ENCODE data around the gene SEC14L5. TPM values are rescaled to one million over a fixed set of nuclear protein-coding genes. Genes with fewer than 3 reads are reported as not detected.
"Not testable (repeated sequence)": the region's sequence is repeated elsewhere in the genome, so short reads cannot be mapped to it uniquely, and the experiment has no call there.

SEC14L5 gene
- total RNA-seq, 1 experiment from 2014 or later: 0.27 TPM

GRCh38 chr16:4962716-4963115, 4.6 kb downstream of the SEC14L5 start:
- H3K79me2 ChIP-seq (ENCODE audit: insufficient read depth, low read length): no peaks in the 10 kb centered on the region
- no peak overlapping the region for H2AFZ ChIP-seq (ENCODE audit: low read depth, low read length, poor library complexity, severe bottlenecking)
- CTCF ChIA-PET: no interaction called here
- intact Hi-C loops (cut with micrococcal nuclease): no loop called here
- RAD21 ChIA-PET (ENCODE audit: low non-redundant PET in 1 of 2, low total read pairs in 2 of 2, uncharacterized antibody in 2 of 2, unreplicated experiment in 2 of 2): no interaction called here
- no peaks in the 10 kb centered on the region for H3K9me3 ChIP-seq (ENCODE audit: control insufficient read depth in 1 of 2, insufficient read depth in 1 of 2, low read depth in 1 of 2, low read length in 2 of 2)
- H3K9ac ChIP-seq (ENCODE audit: low read length): no peak overlapping the region
- no peaks in the 10 kb centered on the region for H3K9me2 ChIP-seq (ENCODE audit: insufficient read depth)
- H3K4me3 ChIP-seq (replicated peaks in 1 of 2; ENCODE audit: low read depth in 1 of 2, low read length in 2 of 2): no peak overlapping the region
- H3K4me2 ChIP-seq (ENCODE audit: low read length): no peak overlapping the region
- no peaks in the 10 kb centered on the region for H3K36me3 ChIP-seq (ENCODE audit: control insufficient read depth in 1 of 2, insufficient read depth in 2 of 2, low read length in 2 of 2)
- peaks cover 9% of the 10 kb centered on the region; the same call in 1 of the 2 replicates for H3K27me3 ChIP-seq (ENCODE audit: insufficient read depth, low read length)
- peaks cover 5 to 7% of the 10 kb centered on the region in 2 experiments; a peak in 2 of 4 replicates for H3K4me1 ChIP-seq (ENCODE audit: control insufficient read depth in 1 of 2, insufficient read depth in 2 of 2, low read length in 2 of 2)
- POLR2A ChIA-PET: no interaction called here
- H4K20me1 ChIP-seq (ENCODE audit: insufficient read depth): no peaks in the 10 kb centered on the region
- TF ChIP-seq CTCF (IDR thresholded peaks at IDR 0.05 in 2 of 3, conservative IDR thresholded peaks at IDR 0.05 in 1 of 3; ENCODE audit: borderline replicate concordance in 1 of 3, insufficient read depth in 1 of 3, low read depth in 2 of 3, low read length in 2 of 3) (no peak), EZH2 (IDR thresholded peaks at IDR 0.05) (no peak), SRF (IDR thresholded peaks at IDR 0.05; ENCODE audit: low read depth) (no peak), ELF1 (IDR thresholded peaks at IDR 0.05; ENCODE audit: borderline replicate concordance, low read depth) (no peak), EGR1 (IDR thresholded peaks at IDR 0.05; ENCODE audit: low read depth) (no peak), CEBPB (IDR thresholded peaks at IDR 0.05; ENCODE audit: low read depth) (no peak), EZH2phosphoT487 (IDR thresholded peaks at IDR 0.05; ENCODE audit: borderline replicate concordance) (no peak), POLR2A (IDR thresholded peaks at IDR 0.05; ENCODE audit: borderline replicate concordance, extremely low read depth, insufficient read depth, insufficient read length) (no peak), YY1 (IDR thresholded peaks at IDR 0.05; ENCODE audit: extremely low read depth, insufficient replicate concordance, low read depth, low read length) (no peak), ZNF274 (IDR thresholded peaks at IDR 0.05; ENCODE audit: low read depth, low read length) (no peak), SP1 (IDR thresholded peaks at IDR 0.05; ENCODE audit: low read depth) (no peak), FOSL1 (IDR thresholded peaks at IDR 0.05; ENCODE audit: low read depth) (no peak), REST (IDR thresholded peaks at IDR 0.05; ENCODE audit: low read depth) (no peak)
- H3K27ac ChIP-seq (ENCODE audit: low read depth, low read length): no peak overlapping the region
- no peak for DNase-seq (ENCODE audit: low read depth, low spot score)
- ATAC-seq: no peak
- BruUV-seq (replicated peaks): no TSS peak

GRCh38 chr16:4963527-4963926, 5.4 kb downstream of the SEC14L5 start:
- H3K27ac ChIP-seq (ENCODE audit: low read depth, low read length); RAD21 ChIA-PET (ENCODE audit: low non-redundant PET in 1 of 2, low total read pairs in 2 of 2, uncharacterized antibody in 2 of 2, unreplicated experiment in 2 of 2); H3K9me3 ChIP-seq (ENCODE audit: control insufficient read depth in 1 of 2, insufficient read depth in 1 of 2, low read depth in 1 of 2, low read length in 2 of 2); ATAC-seq; DNase-seq (ENCODE audit: low read depth, low spot score); POLR2A ChIA-PET; H2AFZ ChIP-seq (ENCODE audit: low read depth, low read length, poor library complexity, severe bottlenecking); H4K20me1 ChIP-seq (ENCODE audit: insufficient read depth); CTCF ChIA-PET; H3K4me2 ChIP-seq (ENCODE audit: low read length); H3K4me3 ChIP-seq (replicated peaks in 1 of 2; ENCODE audit: low read depth in 1 of 2, low read length in 2 of 2); H3K79me2 ChIP-seq (ENCODE audit: insufficient read depth, low read length); intact Hi-C loops (cut with micrococcal nuclease); H3K4me1 ChIP-seq (ENCODE audit: control insufficient read depth in 1 of 2, insufficient read depth in 2 of 2, low read length in 2 of 2); H3K27me3 ChIP-seq (ENCODE audit: insufficient read depth, low read length); H3K9ac ChIP-seq (ENCODE audit: low read length); H3K36me3 ChIP-seq (ENCODE audit: control insufficient read depth in 1 of 2, insufficient read depth in 2 of 2, low read length in 2 of 2); BruUV-seq (replicated peaks); H3K9me2 ChIP-seq (ENCODE audit: insufficient read depth): not testable (repeated sequence)
